Nephron (organoid): ENCODE data around the gene CDO1.
A peak's percentile ranks its signal among the peaks of the same experiment; 100 is the strongest.

Source experiments
- H3K27ac Mint-ChIP-seq, 3 experiments: 2 replicates each; pipeline ENCODE4 v1.8.0; 2020; ENCODE audit warnings: mixed read lengths in 3 of 3, mild to moderate bottlenecking in 2 of 3, moderate library complexity in 1 of 3
- H3K27me3 Mint-ChIP-seq: 2 replicates; pipeline ENCODE4 v1.8.0; 2021; ENCODE audit warnings: low read depth, mild to moderate bottlenecking, moderate library complexity, mixed read lengths
- H3K36me3 Mint-ChIP-seq: 2 replicates; pipeline ENCODE4 v1.8.0; 2020; ENCODE audit warnings: low read depth, mixed read lengths
- H3K4me1 Mint-ChIP-seq: 2 replicates; pipeline ENCODE4 v1.8.0; 2020; ENCODE audit warnings: mixed read lengths
- H3K4me3 Mint-ChIP-seq, 3 experiments: 2 replicates each; pipeline ENCODE4 v1.8.0; 2020; ENCODE audit warnings: mild to moderate bottlenecking in 3 of 3, mixed read lengths in 3 of 3, moderate library complexity in 2 of 3
- H3K9me3 Mint-ChIP-seq: 2 replicates; pipeline ENCODE4 v1.8.0; 2020; ENCODE audit warnings: mixed read lengths
- CTCF ChIP-seq, 3 experiments: fragments of 200-600 bp; sonication (generic); IDR thresholded peaks; one replicate each; pipeline ENCODE4 v1.5.0; 2021; ENCODE audit warnings: antibody characterized with exemption in 3 of 3; ENCODE audit not compliant: unreplicated experiment in 3 of 3

CDO1 gene

DNA sequence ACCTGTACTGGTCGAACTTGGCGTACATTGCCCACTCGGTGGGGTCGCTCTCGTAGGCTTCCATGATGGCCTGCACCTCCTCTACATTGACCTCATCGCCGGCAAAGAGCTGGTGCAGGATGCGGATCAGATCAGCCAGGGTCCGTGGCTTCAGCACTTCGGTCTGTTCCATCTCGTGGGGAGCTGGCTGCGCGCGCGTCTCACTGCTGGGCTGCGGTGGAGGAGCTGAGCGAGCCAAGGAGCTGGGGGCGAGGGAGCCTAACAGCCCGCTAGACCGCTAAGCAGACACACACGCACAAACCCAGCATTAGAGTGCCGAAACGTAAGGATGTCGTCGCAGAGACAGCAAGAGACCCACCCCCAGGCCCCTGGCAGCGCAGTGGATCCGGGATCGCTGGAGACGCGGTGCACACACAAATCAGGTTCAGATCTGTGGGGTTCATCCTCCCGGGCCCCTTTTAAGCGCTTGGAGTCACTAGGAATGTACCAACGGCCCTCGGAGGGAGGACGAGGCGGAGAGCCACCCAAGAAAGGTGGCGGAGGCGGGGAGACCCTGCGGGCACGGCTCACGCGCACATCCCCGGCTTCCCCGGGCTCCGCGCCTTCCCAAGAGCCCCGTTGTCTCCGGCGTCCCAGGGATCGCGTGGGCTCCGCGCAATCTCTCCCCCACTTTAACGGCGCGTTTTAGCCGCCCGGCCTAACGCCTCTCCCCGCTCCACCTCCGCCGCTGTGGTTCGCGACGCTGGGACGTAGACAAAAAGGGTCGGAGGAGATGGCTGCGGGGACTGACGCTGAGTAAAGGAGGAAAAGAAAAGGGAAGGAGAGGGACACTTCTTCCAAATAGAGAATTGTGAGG, at the start of gene CDO1:
CDO1 (minus strand) TSS at position 434 of the 856 bp plus-strand sequence; CDS start at position 172, 262 bp downstream.
- Mint-ChIP-seq H3K27ac (peak within 1 kb of the TSS; percentile 98 to 99 (median 99)), H3K36me3 (peaks cover 13% of the 10 kb centered on the region), H3K9me3 (no peaks in the 10 kb centered on the region), H3K27me3 (peaks cover 21% of the 10 kb centered on the region), H3K4me1 (peaks cover 35% of the 10 kb centered on the region), H3K4me3 (peak within 1 kb of the TSS; percentile 96)
- TF ChIP-seq CTCF (IDR thresholded peaks at IDR 0.05; ENCODE audit: unreplicated experiment in 3 of 3) = no peak

DNA sequence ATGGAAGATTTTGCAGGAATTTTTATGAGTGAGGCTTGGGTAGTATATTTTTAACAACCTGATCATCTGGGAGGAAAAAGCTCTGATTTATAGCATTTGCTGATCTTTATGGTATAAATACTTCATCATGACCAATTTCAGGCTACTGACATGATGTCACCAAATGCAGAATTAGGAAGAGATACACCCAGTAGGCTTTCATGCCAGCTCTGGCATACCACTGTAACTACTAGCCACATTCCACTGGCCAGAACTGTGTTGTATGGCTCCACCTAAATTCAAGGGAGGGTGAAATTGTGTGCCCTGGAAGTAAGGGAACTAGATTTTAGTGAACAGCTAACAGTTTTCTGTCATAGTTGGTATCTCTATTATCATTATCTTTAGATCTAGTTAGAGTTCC, 42.9 kb upstream of the CDO1 start:
- no peak for TF ChIP-seq CTCF (IDR thresholded peaks at IDR 0.05; ENCODE audit: unreplicated experiment in 3 of 3)
- H3K27me3 Mint-ChIP-seq = no peaks in the 10 kb centered on the region
- H3K9me3 Mint-ChIP-seq = peaks cover 15% of the 10 kb centered on the region
- H3K27ac Mint-ChIP-seq = no peak overlapping the region
- no peak overlapping the region for H3K4me3 Mint-ChIP-seq
- peaks cover 28% of the 10 kb centered on the region for H3K4me1 Mint-ChIP-seq
- peaks cover 11% of the 10 kb centered on the region for H3K36me3 Mint-ChIP-seq

DNA sequence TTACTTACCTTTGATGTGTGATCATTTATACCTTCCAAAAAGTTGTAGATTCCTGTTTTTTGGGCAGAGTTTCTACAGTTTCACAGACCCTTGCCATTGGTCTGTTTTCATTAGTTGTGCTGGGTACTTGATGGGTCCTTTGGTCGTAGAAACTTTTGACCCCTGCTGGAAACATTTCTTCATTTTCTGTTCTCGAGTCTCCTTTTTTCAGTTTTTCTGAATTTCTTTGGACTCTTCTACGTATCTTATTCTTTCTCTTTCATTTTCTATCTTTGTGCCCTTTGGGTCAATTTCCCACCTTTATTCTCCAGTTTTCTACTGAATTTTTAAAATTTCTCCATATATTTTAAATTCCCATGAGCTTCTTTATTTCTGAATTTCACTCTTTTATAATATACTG, 41.9 kb upstream of the CDO1 start:
- Mint-ChIP-seq H3K27ac (peak overlapping the region in 1 of 3 experiments; percentile 83), H3K36me3 (peaks cover 18% of the 10 kb centered on the region), H3K27me3 (no peaks in the 10 kb centered on the region), H3K4me3 (no peak overlapping the region), H3K4me1 (peaks cover 28% of the 10 kb centered on the region), H3K9me3 (peaks cover 13% of the 10 kb centered on the region)
- no peak for TF ChIP-seq CTCF (IDR thresholded peaks at IDR 0.05; ENCODE audit: unreplicated experiment in 3 of 3)

DNA sequence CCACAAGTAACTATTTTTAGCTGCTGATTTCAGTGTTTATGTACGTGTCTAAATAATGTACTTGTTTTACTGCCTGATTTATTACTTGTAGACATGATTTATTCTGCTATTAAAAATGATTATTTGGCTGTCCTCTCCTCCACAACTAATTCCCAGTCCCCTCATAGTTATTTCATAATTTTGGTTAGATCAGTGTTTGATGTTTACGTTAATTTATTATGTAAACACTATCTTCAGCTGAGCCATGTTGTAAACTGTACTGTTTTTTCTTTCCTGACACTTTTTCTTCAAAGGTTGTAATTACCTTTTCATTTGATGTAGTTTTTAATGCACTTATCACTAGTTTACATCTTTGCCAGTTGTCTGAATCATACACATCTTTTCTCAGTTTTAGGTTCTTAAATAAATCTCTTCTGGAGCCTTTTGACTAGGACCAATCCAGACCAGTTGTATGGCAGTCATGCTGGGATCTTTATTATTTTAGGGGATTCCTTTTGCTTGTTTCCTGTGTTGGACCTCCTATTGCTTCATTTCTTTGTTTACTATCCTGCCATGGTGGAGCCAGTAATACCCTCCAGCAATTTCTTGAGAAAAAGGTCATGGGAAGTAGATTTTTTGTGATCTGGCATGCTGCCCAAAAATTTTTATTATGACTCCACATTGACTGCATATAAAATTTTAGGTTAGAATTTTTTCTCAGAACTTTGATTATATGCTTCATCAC, 41.3 kb upstream of the CDO1 start:
- TF ChIP-seq CTCF (IDR thresholded peaks at IDR 0.05; ENCODE audit: unreplicated experiment in 3 of 3) = no peak
- Mint-ChIP-seq H3K4me1 (peaks cover 28% of the 10 kb centered on the region), H3K27me3 (no peaks in the 10 kb centered on the region), H3K4me3 (no peak overlapping the region), H3K27ac (peak overlapping the region; percentile 18 to 83 (median 34)), H3K9me3 (peaks cover 18% of the 10 kb centered on the region), H3K36me3 (peaks cover 22% of the 10 kb centered on the region)

- no peaks in the 10 kb centered on the region for H3K27me3 Mint-ChIP-seq
- H3K27ac Mint-ChIP-seq = peak overlapping the region; percentile 18 to 83 (median 34)
- TF ChIP-seq CTCF (IDR thresholded peaks at IDR 0.05; ENCODE audit: unreplicated experiment in 3 of 3) = no peak
- peaks cover 15% of the 10 kb centered on the region for H3K9me3 Mint-ChIP-seq
- H3K4me1 Mint-ChIP-seq = peaks cover 28% of the 10 kb centered on the region
- peak overlapping the region in 1 of 3 experiments; percentile 11 for H3K4me3 Mint-ChIP-seq
- peaks cover 22% of the 10 kb centered on the region for H3K36me3 Mint-ChIP-seq
Observed at GRCh38 chr5:115857057-115857479, 40.6 kb upstream of the CDO1 start.
